GM13977 (cell line): ENCODE measurements around the gene MLYCD.
A peak's percentile ranks its signal among the peaks of the same experiment; 100 is the strongest.

Experiments
- DNase-seq: peaks from one replicate; pipeline ENCODE4 v3.0.0; 2012; ENCODE audit warnings: low spot score
- in situ Hi-C: fragments of 300-500 bp; cut with MboI; formaldehyde crosslinking; loops from one replicate; pipeline ENCODE4 v1.12.0; 2022; ENCODE audit warnings: low sequenced_read_pairs, low pct_unique_long_range_greater_than_20kb, mixed read lengths, inconsistent platforms; ENCODE audit not compliant: unreplicated experiment
- TF ChIP-seq, protein P1 (sequence below): IDR thresholded peaks from 2 replicates; pipeline ENCODE4 v1.5.1; 2012; ENCODE audit warnings: mild to moderate bottlenecking, control low read depth; ENCODE audit not compliant: insufficient read depth; ENCODE audit errors: extremely low read depth, missing control alignments

The MLYCD gene

GRCh38 chr16:83890359-83890758, 8.6 kb upstream of the MLYCD start:
- no peak for DNase-seq
- in situ Hi-C loops, result no loop called here
- TF ChIP-seq, protein P1, sequence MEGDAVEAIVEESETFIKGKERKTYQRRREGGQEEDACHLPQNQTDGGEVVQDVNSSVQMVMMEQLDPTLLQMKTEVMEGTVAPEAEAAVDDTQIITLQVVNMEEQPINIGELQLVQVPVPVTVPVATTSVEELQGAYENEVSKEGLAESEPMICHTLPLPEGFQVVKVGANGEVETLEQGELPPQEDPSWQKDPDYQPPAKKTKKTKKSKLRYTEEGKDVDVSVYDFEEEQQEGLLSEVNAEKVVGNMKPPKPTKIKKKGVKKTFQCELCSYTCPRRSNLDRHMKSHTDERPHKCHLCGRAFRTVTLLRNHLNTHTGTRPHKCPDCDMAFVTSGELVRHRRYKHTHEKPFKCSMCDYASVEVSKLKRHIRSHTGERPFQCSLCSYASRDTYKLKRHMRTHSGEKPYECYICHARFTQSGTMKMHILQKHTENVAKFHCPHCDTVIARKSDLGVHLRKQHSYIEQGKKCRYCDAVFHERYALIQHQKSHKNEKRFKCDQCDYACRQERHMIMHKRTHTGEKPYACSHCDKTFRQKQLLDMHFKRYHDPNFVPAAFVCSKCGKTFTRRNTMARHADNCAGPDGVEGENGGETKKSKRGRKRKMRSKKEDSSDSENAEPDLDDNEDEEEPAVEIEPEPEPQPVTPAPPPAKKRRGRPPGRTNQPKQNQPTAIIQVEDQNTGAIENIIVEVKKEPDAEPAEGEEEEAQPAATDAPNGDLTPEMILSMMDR, result no peak

DNA sequence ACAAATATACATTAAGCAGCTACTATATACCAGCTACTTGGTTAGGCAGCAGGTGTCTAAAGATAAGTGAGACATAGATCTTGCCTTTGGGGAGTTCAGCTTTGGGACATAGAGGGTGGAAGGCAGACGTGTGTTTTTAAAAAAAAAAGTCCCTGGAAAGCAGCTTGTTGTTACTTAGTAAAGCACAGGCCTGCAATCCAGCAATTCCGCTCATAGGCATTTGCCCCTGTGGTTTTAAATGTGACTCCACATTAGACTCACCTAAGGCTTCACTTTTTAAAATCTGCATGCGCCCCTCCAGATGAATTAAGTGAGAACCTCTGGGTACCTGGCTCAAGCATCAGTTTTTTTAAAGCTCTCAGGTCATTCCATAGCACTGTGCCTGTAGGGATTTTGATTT, 7.2 kb upstream of the MLYCD start:
- TF ChIP-seq, protein P1, result no peak
- DNase-seq, result no peak
- in situ Hi-C loops, result no loop called here

DNA sequence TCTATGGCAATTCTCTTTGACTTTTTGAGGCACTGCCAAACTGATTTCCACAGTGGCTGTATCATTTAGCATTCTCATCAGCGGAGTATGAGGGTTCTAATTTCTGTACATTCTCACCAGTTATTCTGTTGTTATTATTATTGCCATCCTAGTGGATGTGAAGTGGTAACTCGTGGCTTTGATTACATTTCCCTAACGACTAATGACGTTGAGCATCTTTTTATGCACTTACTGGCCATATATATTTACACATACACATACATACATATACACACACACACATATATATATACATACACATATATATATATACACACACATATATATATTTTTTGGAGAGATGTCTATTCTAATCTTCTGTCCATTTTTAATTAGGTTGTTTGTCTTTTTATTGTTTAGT, 3.7 kb upstream of the MLYCD start:
- TF ChIP-seq, protein P1, result no peak
- no peak for DNase-seq
- in situ Hi-C loops, result no loop called here

- TF ChIP-seq, protein P1, result no peak
- no peak for DNase-seq
- in situ Hi-C loops, result no loop called here
Observed at GRCh38 chr16:83895942-83896341, 3.0 kb upstream of the MLYCD start.

GRCh38 chr16:83899272-83899897, 470 bp downstream of the MLYCD start:
- peak; percentile 68 for DNase-seq
- in situ Hi-C loops, result no loop called here
- TF ChIP-seq, protein P1, result no peak

- TF ChIP-seq, protein P1, result no peak
- in situ Hi-C loops, result no loop called here
- DNase-seq, result no peak
Observed at GRCh38 chr16:83899978-83900377, 1.1 kb downstream of the MLYCD start.

DNA sequence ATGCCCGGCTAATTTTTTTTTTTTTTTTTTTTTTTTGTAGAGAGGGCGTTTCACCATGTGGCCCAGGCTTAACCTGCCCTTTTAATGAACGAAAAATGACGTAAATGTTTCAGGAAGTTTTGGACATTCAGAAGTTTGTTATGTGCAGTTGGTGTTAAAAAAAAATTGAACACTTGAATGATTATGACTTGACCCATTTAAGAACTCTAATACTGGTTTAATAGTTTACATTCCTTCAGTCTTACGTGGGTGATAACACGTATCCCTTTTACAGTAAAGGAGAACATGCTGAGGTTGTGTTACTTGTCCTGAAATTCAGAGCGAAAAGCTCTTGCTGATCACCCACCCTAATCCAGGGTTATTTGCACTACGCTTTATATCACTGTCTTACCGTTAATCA, 1.7 kb downstream of the MLYCD start:
- TF ChIP-seq, protein P1, result no peak
- in situ Hi-C loops, result no loop called here

More for the DNA sequence above, 1.7 kb downstream of the MLYCD start:
- DNase-seq, result no peak
